Transverse colon (tissue), 4 donors: Measurements from ENCODE around the gene CIZ1. TPM values are rescaled to one million over a fixed set of nuclear protein-coding genes. Genes with fewer than 3 reads are reported as not detected.
"Not testable (repeated sequence)": the region's sequence is repeated elsewhere in the genome, so short reads cannot be mapped to it uniquely, and the experiment has no call there.

ENCODE experiments used
- DNase-seq: peaks from one replicate; pipeline ENCODE4 v3.0.0-alpha.2; 2019
- H3K27ac ChIP-seq, 4 donors: fragments of 200-600 bp; sonication (generic); 2 replicates each; pipeline ENCODE4 v1.5.1; 2016 to 2018; ENCODE audit warnings: inconsistent platforms in 4 of 4
- H3K27me3 ChIP-seq: fragments of 200-600 bp; sonication (generic); 2 replicates; pipeline ENCODE4 v1.5.1; 2017; ENCODE audit warnings: inconsistent platforms
- H3K36me3 ChIP-seq, 4 donors: fragments of 200-600 bp; sonication (generic); 2 replicates each; pipeline ENCODE4 v1.5.1; 2017 to 2019; ENCODE audit warnings: inconsistent platforms in 4 of 4
- H3K4me1 ChIP-seq, 4 donors: fragments of 200-600 bp; sonication (generic); 2 replicates each; pipeline ENCODE4 v1.5.1; 2017 to 2020; ENCODE audit warnings: inconsistent platforms in 4 of 4
- H3K4me3 ChIP-seq, 4 donors: fragments of 200-600 bp; sonication (generic); 1 replicate in 1 of 4; 2 replicates in 3 of 4; pipeline versions ENCODE4 v1.5.1 to v1.6.1; 2017 to 2019; ENCODE audit warnings: inconsistent platforms in 4 of 4
- H3K9me3 ChIP-seq, 2 donors: fragments of 200-600 bp; sonication (generic); 2 replicates each; pipeline ENCODE4 v1.5.1; 2017 to 2019; ENCODE audit warnings: inconsistent platforms in 2 of 2
- CTCF ChIP-seq, 5 experiments: fragments of 200-600 bp in 3 of 5; fragments of 450-650 bp in 2 of 5; sonication (generic) in 3 of 5; IDR thresholded peaks; 1 replicate in 2 of 5; 2 replicates in 3 of 5; pipeline ENCODE4 v1.5.1; 2016 to 2017; ENCODE audit warnings: antibody characterized with exemption in 5 of 5, inconsistent platforms in 3 of 5, mild to moderate bottlenecking in 2 of 5, moderate library complexity in 1 of 5
- EP300 ChIP-seq: sonication (generic); formaldehyde crosslinking; IDR thresholded peaks from one replicate; pipeline ENCODE4 v1.6.1; 2017; ENCODE audit warnings: antibody characterized with exemption, low read depth
- POLR2A ChIP-seq: fragments of 450-650 bp; IDR thresholded peaks from one replicate; pipeline ENCODE4 v1.6.1; 2016; ENCODE audit warnings: antibody characterized with exemption, mild to moderate bottlenecking, moderate library complexity
- POLR2AphosphoS5 ChIP-seq, 3 donors: sonication (generic); formaldehyde crosslinking; IDR thresholded peaks; one replicate each; pipeline ENCODE4 v1.6.1; 2016; ENCODE audit warnings: antibody characterized with exemption in 3 of 3
- WGBS, 2 donors: methylation state at CpG; one replicate each; pipeline ENCODE4 v1.1.5; 2018; ENCODE audit warnings: low coverage in 1 of 2; 5-methylcytosine and 5-hydroxymethylcytosine counted together
- in situ Hi-C, 4 donors: fragments of 200-750 bp; cut with MboI; loops; one replicate each; pipeline versions ENCODE4 v1.15.0 to v1.15.1; 2017; ENCODE audit warnings: low sequenced_read_pairs in 3 of 4, low pct_ligation_motif_present in 1 of 4, low pct_unique_long_range_greater_than_20kb in 1 of 4
- intact Hi-C: fragments of 100-400 bp; cut with DNase I; formaldehyde crosslinking; loops from one replicate; pipeline ENCODE4 v1.15.1; 2023; ENCODE audit warnings: low total_unique reads
- total RNA-seq, 4 donors: library from RNA; depleted of rRNA; stranded (reverse); fragments of >200 nt; gene quantifications; one replicate each; pipeline ENCODE4 v1.1.0, GENCODE V29; 2016

Gene CIZ1
- total RNA-seq, 4 donors from 2014 or later = 59.9 to 211 (median 73.0) TPM

GRCh38 chr9:128185979-128186965 is 5.1 kb downstream of the CIZ1 start:
- Histone ChIP-seq H3K27me3 (no peaks in the 10 kb centered on the region), H3K36me3 (peaks cover 0 to 26% (median 12%) of the 10 kb centered on the region in 4 donors), H3K4me3 (no peak overlapping the region), H3K9me3 (no peaks in the 10 kb centered on the region), H3K27ac (no peak overlapping the region), H3K4me1 (peaks cover 9 to 12% (median 10%) of the 10 kb centered on the region in 4 donors)
- intact Hi-C loops (no loop called here), in situ Hi-C loops (no loop called here)
- DNase-seq = no peak
- TF ChIP-seq CTCF (IDR thresholded peaks at IDR 0.05) (no peak), POLR2A (no peak), EP300 (no peak)
- 94% methylated on average over 3 to 11 of the region's 11 CpGs for WGBS, 2 donors

GRCh38 chr9:128182893-128183588 is 8.3 kb downstream of the CIZ1 start:
- 91% methylated on average over 12 of the region's 12 CpGs; no CpG with 5 or more reads in 1 of the 2 donors for WGBS, 2 donors
- no peak for TF ChIP-seq POLR2A
- TF ChIP-seq EP300 = no peak
- TF ChIP-seq POLR2AphosphoS5 (IDR thresholded peaks at IDR 0.05) = no peak
- TF ChIP-seq CTCF (IDR thresholded peaks at IDR 0.05) = no peak
- DNase-seq = no peak
- Histone ChIP-seq H3K27ac (no peak overlapping the region), H3K4me3 (no peak overlapping the region), H3K27me3 (no peaks in the 10 kb centered on the region), H3K36me3 (peaks cover 3 to 43% (median 25%) of the 10 kb centered on the region in 4 donors), H3K4me1 (no peaks in the 10 kb centered on the region), H3K9me3 (no peaks in the 10 kb centered on the region)
- in situ Hi-C loops (no loop called here), intact Hi-C loops (no loop called here)

- WGBS, 2 donors = 59% methylated on average over 9 of the region's 12 CpGs; no CpG with 5 or more reads in 1 of the 2 donors
- TF ChIP-seq CTCF (IDR thresholded peaks at IDR 0.05) = peak in 4 of 5 experiments; percentile 25 to 40 (median 36)
Observed at GRCh38 chr9:128181480-128181879, 9.9 kb downstream of the CIZ1 start.

GRCh38 chr9:128180447-128180846 is 10.9 kb downstream of the CIZ1 start:
- WGBS, 2 donors = 96% methylated on average over 8 of the region's 8 CpGs; no CpG with 5 or more reads in 1 of the 2 donors
- TF ChIP-seq EP300 (no peak), POLR2AphosphoS5 (IDR thresholded peaks at IDR 0.05) (no peak)
- no peak overlapping the region for H3K4me3 ChIP-seq
- no peaks in the 10 kb centered on the region for H3K4me1 ChIP-seq
- H3K36me3 ChIP-seq = peaks cover 3 to 48% (median 28%) of the 10 kb centered on the region in 4 donors
- no peak for DNase-seq
- no peaks in the 10 kb centered on the region for H3K9me3 ChIP-seq
- in situ Hi-C loops (no loop called here), intact Hi-C loops (no loop called here)
- H3K27ac ChIP-seq = no peak overlapping the region
- H3K27me3 ChIP-seq = no peaks in the 10 kb centered on the region

More at GRCh38 chr9:128181480-128181879, 9.9 kb downstream of the CIZ1 start:
- H3K4me1 ChIP-seq, H3K27ac ChIP-seq, intact Hi-C loops, H3K27me3 ChIP-seq, H3K9me3 ChIP-seq, H3K4me3 ChIP-seq, in situ Hi-C loops: not testable (repeated sequence)
- peak; percentile 33 for DNase-seq
- peaks cover 3 to 44% (median 25%) of the 10 kb centered on the region in 4 donors for H3K36me3 ChIP-seq
